HL-60 (cell line): ENCODE measurements around the gene TBC1D23.

ENCODE experiments used
- DNase-seq, 2 experiments: peaks; one replicate each; pipeline ENCODE4 v3.0.0-alpha.2; 2010 to 2020; ENCODE audit warnings: low read depth in 1 of 2, low spot score in 1 of 2
- H3K27ac ChIP-seq: fragments of 250-450 bp; sonication (Bioruptor Pico); replicated peaks from 2 replicates; pipeline ENCODE4 v1.5.1; 2020; ENCODE audit warnings: mild to moderate bottlenecking, moderate library complexity
- H3K27me3 ChIP-seq: fragments of 250-450 bp; sonication (Bioruptor Pico); 2 replicates; pipeline ENCODE4 v1.5.1; 2021; ENCODE audit warnings: mild to moderate bottlenecking, moderate library complexity; ENCODE audit not compliant: insufficient read depth, poor library complexity, severe bottlenecking
- H3K4me3 ChIP-seq: replicated peaks from 2 replicates; pipeline ENCODE4 v1.5.1; 2011; ENCODE audit warnings: mild to moderate bottlenecking, control low read depth, low read length; ENCODE audit not compliant: insufficient read depth
- GABPA ChIP-seq: IDR thresholded peaks from 2 replicates; pipeline ENCODE4 v1.6.1; 2012; ENCODE audit warnings: low read depth
- POLR2AphosphoS5 ChIP-seq: IDR thresholded peaks from 2 replicates; pipeline ENCODE4 v1.6.1; 2012; ENCODE audit warnings: low read depth
- SPI1 ChIP-seq: IDR thresholded peaks from 2 replicates; pipeline ENCODE4 v1.6.1; 2012; ENCODE audit warnings: low read depth, mild to moderate bottlenecking, borderline replicate concordance
- TF ChIP-seq, protein P1 (sequence below): IDR thresholded peaks from 2 replicates; pipeline ENCODE4 v1.6.1; 2012; ENCODE audit warnings: low read depth; ENCODE audit not compliant: insufficient replicate concordance
- TF ChIP-seq, protein P2 (sequence below): IDR thresholded peaks from one replicate; pipeline ENCODE4 v1.5.1; 2011; ENCODE audit warnings: low read length, control low read depth, inconsistent platforms; ENCODE audit not compliant: insufficient read depth

Gene TBC1D23

DNA sequence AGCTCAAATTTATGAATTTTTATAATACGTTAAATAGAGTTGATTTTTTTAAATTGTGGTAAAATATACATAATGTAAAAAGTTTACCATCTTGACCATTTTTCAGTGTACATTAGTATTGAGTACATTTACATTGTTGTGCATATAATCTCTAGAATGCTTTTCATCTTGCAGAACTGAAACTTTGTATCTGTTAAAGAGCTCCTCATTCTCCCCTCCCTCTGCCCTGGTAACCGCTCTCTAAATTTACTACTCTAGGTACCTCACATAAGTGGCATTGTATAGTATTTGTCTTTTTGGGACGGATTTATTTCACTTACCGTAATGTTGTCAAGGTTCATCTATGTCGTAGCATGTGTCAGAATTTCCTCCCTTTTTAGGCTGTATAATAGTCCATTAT, 13.6 kb downstream of the TBC1D23 start:
- no peak overlapping the region for H3K4me3 ChIP-seq
- no peak overlapping the region for H3K27ac ChIP-seq
- H3K27me3 ChIP-seq = no peaks in the 10 kb centered on the region
- no peak for DNase-seq
- TF ChIP-seq POLR2AphosphoS5 (no peak), SPI1 (no peak), GABPA (no peak)
- TF ChIP-seq, protein P1, sequence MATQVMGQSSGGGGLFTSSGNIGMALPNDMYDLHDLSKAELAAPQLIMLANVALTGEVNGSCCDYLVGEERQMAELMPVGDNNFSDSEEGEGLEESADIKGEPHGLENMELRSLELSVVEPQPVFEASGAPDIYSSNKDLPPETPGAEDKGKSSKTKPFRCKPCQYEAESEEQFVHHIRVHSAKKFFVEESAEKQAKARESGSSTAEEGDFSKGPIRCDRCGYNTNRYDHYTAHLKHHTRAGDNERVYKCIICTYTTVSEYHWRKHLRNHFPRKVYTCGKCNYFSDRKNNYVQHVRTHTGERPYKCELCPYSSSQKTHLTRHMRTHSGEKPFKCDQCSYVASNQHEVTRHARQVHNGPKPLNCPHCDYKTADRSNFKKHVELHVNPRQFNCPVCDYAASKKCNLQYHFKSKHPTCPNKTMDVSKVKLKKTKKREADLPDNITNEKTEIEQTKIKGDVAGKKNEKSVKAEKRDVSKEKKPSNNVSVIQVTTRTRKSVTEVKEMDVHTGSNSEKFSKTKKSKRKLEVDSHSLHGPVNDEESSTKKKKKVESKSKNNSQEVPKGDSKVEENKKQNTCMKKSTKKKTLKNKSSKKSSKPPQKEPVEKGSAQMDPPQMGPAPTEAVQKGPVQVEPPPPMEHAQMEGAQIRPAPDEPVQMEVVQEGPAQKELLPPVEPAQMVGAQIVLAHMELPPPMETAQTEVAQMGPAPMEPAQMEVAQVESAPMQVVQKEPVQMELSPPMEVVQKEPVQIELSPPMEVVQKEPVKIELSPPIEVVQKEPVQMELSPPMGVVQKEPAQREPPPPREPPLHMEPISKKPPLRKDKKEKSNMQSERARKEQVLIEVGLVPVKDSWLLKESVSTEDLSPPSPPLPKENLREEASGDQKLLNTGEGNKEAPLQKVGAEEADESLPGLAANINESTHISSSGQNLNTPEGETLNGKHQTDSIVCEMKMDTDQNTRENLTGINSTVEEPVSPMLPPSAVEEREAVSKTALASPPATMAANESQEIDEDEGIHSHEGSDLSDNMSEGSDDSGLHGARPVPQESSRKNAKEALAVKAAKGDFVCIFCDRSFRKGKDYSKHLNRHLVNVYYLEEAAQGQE = no peak
- TF ChIP-seq, protein P2, sequence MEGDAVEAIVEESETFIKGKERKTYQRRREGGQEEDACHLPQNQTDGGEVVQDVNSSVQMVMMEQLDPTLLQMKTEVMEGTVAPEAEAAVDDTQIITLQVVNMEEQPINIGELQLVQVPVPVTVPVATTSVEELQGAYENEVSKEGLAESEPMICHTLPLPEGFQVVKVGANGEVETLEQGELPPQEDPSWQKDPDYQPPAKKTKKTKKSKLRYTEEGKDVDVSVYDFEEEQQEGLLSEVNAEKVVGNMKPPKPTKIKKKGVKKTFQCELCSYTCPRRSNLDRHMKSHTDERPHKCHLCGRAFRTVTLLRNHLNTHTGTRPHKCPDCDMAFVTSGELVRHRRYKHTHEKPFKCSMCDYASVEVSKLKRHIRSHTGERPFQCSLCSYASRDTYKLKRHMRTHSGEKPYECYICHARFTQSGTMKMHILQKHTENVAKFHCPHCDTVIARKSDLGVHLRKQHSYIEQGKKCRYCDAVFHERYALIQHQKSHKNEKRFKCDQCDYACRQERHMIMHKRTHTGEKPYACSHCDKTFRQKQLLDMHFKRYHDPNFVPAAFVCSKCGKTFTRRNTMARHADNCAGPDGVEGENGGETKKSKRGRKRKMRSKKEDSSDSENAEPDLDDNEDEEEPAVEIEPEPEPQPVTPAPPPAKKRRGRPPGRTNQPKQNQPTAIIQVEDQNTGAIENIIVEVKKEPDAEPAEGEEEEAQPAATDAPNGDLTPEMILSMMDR = no peak

DNA sequence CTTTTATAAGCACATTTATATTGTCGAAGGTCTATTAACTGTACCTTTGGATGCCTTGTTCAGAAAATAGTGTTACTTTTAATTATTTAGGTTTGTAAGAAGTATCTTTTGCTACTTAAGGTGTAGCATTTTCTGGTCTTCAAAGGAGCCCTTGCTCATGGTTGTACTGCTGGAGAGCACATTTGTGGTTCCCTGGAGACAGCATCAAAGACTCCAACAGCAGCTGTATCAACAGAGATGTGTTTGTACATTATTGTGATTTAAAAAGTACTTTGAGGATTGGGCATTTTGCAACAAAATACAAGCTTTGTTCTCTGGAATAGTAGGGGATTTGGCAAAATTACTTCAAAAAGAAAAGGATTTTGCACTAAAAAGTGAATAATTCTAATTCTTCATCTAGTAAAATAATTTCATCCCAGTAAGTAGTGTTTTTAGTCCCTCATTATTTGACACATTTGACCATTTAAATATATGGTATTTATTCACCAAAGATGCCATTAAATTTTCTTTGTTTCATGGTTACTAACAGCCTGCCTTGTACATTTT, 16.5 kb downstream of the TBC1D23 start:
- Histone ChIP-seq H3K4me3 (no peak overlapping the region), H3K27ac (no peak overlapping the region), H3K27me3 (no peaks in the 10 kb centered on the region)
- TF ChIP-seq SPI1 (no peak), POLR2AphosphoS5 (no peak), GABPA (no peak)
- TF ChIP-seq, protein P1 = no peak
- TF ChIP-seq, protein P2 = no peak
- no peak for DNase-seq

DNA sequence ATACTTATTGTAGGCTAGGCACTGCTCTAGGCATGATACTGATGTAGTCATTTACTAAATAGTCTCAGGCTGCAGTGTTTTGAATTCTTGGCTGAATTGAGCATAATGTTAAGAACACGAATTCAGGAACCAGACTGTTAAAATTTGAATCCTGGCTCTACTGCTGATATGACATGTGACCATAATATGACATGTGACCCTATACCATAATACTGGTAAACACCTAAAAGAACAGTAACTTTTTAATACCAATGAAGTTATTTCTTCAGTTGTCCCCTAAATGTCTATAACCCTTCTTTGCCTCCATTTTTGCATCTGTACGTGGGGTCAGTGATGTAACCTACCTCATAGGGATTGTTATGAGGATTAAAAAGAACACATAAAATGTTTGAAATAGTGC, 18.1 kb downstream of the TBC1D23 start:
- no peak overlapping the region for H3K27ac ChIP-seq

More for the DNA sequence above, 18.1 kb downstream of the TBC1D23 start:
- H3K27me3 ChIP-seq = no peaks in the 10 kb centered on the region
- H3K4me3 ChIP-seq = no peak overlapping the region
- no peak for DNase-seq
- TF ChIP-seq, protein P2 = no peak
- no peak for TF ChIP-seq SPI1
- TF ChIP-seq, protein P1 = no peak
- TF ChIP-seq POLR2AphosphoS5 = no peak
- no peak for TF ChIP-seq GABPA
